ENCODE results near the gene APOC3.
A peak's percentile ranks its signal among the peaks of the same experiment; 100 is the strongest.

- TF ChIP-seq CTCF (IDR thresholded peaks at IDR 0.05; ENCODE audit: insufficient read depth, low read length): no peak
- TF ChIP-seq POLR2AphosphoS5 (IDR thresholded peaks at IDR 0.05; ENCODE audit: low read depth): peak; percentile 98
- TF ChIP-seq GABPA (IDR thresholded peaks at IDR 0.05; ENCODE audit: low read depth): peak; percentile 42; the same call in 1 of the 2 replicates
- TF ChIP-seq REST (IDR thresholded peaks at IDR 0.05; ENCODE audit: insufficient replicate concordance, low read depth): peak; percentile 62
Measured at GRCh38 chr11:116851626-116852025, 21.9 kb downstream of the APOC3 start.
